NCI-H146 treated with DMSO at 0.1 percent for 48 hours (cell line): ENCODE data around the gene ZCWPW1.
"Not testable (repeated sequence)": the region's sequence is repeated elsewhere in the genome, so short reads cannot be mapped to it uniquely, and the experiment has no call there.

ENCODE experiments used
- DNase-seq: peaks from one replicate; lab custom pipeline; 2025; ENCODE audit not compliant: unreplicated experiment; lab: John Stamatoyannopoulos, UW

The ZCWPW1 gene

DNA sequence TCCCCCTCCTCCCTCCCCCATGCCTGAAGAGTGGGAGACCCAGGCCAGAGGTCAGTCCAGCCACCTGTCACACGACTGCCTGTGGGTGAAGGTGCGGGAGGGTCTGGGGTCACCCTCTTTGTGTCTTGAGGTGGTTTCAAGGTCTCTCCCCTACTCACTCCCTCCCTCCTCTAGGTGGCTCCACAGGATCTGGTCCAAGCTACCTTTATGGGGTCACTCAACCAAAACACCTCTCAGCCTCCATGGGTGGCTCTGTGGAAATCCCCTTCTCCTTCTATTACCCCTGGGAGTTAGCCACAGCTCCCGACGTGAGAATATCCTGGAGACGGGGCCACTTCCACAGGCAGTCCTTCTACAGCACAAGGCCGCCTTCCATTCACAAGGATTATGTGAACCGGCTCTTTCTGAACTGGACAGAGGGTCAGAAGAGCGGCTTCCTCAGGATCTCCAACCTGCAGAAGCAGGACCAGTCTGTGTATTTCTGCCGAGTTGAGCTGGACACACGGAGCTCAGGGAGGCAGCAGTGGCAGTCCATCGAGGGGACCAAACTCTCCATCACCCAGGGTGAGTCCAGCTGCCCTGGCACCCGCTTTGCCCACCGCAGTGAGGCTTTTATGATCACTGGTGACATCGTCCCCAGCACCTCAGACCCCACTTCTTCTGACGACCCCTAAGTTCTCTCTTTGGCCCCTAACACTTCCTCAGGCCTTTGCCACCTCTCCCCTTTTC lies 54.5 kb downstream of the ZCWPW1 start:
- DNase-seq: not testable (repeated sequence)

DNA sequence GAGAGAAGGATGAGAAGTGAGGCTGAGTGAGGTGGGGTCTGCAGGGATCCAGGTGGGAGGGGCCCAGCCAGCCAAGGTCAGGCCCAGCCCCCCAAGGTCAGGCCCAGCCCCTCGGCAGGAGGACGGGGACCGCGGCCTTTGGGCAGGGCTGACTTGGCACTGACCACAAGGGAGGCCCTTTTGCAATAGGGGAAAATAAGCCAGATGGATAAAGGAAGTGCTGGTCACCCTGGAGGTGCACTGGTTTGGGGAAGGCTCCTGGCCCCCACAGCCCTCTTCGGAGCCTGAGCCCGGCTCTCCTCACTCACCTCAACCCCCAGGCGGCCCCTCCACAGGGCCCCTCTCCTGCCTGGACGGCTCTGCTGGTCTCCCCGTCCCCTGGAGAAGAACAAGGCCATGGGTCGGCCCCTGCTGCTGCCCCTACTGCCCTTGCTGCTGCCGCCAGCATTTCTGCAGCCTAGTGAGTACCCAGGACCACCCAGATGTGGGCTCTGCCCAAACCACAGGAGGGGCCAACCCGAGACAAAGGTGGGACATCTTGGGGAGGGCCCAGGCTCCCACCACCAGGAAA lies 55.2 kb downstream of the ZCWPW1 start, which contains the start of gene PILRA:
Gene PILRA, plus strand, starts transcription at position 227 of the 571 bp plus-strand sequence. Its CDS starts 170 bp downstream, at position 397.
- no peak for DNase-seq

DNA sequence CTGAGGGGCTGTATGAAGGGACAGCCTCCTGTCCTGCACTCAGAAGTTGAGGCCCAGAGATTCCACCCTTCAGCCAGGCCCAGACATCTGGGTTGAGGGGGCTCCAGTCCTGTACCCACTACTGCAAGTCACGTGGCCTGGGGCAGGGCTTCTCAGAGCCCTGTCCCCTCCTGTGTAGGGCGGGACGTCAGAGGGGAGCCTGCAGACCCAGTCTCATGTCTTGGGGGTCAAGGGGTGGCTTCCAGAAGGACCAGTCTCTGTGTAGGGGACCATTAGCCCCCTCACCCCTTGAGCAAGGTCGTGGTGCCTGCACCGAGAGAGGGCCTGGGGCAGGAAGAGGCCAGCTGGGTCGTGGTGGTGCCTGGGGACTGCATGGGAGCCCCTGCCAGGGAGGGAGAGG lies 55.8 kb downstream of the ZCWPW1 start:
- DNase-seq: no peak

DNA sequence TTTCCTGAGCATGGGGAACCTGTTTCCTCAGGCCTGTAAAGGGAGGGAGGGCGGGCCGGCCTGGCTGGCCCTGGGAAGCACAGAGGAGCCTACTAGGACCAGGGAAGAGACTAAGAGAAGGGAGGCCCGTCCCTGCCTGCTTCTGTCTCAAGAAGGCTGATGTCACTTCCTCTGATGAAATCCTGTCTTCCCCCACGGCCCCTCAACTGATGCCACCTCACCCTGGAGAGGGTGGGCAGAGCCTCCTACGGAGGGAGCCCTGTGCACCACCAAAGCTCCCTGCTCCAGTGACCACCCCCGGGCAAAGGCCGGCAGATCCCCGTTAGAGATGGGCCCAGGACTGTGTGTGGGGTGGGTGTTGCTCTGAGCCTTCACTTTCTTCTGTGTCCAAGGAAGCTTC lies 56.2 kb downstream of the ZCWPW1 start:
- no peak for DNase-seq

DNA sequence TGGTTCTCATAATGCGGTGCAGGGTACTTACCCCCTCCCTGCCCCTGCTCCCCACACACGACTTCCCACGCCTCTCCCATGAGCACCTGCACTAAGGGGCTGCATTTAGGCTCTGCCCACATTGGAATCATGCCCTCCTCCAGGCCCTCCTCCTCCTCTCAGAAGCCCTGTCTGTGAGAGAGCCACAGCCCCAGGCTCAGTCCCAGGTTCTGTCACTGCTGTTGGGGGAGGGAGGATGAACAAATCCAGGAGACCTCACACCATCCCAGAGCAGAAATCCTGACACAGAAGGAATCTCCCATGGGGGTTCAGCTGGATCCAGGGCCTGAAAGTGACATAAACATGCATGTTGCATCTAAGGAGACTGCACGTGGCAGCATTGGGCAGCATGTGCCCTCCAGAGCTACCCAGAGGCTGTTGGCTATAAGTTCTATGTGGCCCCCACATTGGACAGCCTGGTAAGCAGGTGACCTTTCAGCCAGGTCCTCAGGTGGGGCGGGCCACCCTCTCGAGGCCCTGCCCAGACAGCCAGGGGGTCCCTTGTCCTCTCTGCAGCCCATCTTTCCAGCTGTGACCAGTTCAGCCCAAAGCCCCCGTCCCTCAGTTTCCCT lies 56.8 kb downstream of the ZCWPW1 start:
- DNase-seq: no peak

DNA sequence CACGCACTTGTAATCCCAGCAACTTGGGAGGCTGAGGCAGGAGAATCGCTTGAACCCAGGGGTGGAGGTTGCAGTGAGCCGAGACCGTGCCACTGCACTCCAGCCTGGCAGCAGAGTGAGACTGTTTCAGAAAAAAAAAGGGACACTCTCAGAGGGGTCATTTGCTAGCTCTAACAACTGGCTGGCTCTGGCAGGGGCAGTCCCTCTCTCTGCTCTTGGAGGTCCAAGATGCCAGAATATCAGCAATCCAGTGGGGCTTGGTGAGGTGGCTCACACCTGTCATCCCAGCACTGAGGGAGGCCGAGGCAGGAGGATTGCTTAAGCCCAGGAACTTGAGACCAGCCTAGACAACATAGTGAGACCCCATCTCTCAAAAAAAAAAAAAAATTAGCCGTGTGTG lies 57.8 kb downstream of the ZCWPW1 start:
- DNase-seq: no peak

DNA sequence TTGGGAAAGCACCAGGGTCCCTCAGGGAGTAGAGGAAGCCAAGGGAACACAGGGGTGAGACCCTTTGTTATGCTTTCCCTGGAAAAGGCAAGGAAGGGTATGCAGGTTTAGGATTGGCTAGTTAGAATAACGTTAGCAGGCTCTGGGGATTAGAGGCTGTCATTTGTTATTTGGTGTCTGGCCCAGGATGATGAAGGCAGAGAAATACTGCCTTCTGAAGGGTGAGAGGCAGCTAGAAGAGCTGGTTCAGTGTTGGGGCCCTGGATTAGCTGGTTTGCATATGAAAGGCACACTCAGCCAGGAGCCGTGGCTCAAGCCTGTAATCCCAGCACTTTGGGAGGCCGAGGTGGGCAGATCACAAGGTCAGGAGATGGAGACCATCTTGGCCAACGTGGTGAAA lies 58.2 kb downstream of the ZCWPW1 start:
- no peak for DNase-seq

DNA sequence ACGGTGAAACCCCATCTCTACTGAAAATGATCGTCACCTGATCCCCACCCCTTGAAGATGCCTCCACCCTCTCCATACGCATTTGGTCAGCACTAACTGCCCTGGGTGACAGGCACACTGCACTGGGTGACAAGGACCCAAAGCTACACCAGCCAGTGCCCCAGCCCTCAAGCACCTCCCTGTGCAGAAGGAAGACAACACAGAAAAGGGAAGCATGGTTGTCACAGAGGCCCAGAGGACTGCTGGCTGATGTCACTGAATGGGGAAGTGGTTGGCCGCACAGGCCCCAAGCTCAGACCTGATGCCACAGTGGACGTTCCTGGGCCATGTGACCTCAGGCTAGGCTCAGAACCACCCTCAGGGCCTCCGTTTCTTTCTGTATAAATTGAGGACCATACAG lies 59.4 kb downstream of the ZCWPW1 start:
- no peak for DNase-seq

DNA sequence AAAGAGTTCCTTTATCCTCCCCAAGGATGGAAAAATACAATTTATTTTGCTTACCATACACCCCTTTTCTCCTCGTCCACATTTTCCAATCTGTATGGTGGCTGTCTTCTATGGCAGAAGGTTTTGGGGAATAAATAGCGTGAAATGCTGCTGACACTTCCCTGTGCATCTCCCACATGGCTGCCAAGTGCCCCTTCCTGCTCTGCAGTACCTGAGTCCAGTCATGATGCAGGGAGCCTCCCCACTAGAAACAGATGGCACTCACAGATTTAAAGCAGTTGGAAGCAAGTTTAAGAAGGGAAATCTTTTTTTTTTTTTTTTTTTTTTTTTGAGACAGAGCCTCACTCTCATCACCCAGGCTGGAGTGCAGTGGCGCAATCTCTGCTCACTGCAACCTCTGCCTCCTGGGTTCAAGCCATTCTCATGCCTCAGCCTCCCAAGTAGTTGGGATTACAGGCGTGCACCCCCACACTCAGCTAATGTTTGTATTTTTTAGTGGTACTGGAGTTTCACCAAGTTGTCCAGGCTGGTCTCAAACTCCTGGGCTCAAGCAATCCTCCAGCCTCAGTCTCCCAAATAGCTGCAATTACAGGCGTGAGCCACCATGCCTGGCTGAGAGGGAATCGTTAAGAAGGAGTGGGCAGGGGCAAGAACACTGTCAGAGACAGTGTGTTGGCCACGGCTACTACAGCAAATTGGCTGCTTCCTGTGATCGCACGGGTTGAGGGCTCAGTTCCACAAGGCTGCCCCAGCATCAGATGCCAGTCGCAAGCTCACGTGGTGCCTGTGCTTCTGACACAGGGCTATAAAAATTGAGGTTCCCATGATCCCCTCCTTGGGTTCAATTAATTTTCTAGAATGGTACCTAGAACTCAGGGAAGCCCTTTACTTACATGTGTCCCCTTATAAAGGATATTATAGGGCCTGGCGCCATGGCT lies 60.6 kb downstream of the ZCWPW1 start:
- no peak for DNase-seq

DNA sequence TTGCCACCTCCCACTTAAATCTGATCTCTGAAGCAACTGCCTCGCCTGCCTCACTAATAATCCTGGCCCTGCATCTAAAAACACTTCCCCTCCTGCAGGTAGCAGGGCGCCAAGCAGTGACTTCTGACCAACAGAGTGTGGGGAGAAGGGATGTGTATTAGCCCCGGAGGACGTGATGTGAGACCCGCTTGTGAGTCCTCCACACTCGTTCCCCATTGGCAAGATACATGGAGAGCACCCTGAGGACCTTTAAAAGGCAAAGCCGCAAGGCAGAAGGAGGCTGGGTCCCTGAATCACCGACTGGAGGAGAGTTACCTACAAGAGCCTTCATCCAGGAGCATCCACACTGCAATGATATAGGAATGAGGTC lies 61.3 kb downstream of the ZCWPW1 start:
- DNase-seq: no peak

DNA sequence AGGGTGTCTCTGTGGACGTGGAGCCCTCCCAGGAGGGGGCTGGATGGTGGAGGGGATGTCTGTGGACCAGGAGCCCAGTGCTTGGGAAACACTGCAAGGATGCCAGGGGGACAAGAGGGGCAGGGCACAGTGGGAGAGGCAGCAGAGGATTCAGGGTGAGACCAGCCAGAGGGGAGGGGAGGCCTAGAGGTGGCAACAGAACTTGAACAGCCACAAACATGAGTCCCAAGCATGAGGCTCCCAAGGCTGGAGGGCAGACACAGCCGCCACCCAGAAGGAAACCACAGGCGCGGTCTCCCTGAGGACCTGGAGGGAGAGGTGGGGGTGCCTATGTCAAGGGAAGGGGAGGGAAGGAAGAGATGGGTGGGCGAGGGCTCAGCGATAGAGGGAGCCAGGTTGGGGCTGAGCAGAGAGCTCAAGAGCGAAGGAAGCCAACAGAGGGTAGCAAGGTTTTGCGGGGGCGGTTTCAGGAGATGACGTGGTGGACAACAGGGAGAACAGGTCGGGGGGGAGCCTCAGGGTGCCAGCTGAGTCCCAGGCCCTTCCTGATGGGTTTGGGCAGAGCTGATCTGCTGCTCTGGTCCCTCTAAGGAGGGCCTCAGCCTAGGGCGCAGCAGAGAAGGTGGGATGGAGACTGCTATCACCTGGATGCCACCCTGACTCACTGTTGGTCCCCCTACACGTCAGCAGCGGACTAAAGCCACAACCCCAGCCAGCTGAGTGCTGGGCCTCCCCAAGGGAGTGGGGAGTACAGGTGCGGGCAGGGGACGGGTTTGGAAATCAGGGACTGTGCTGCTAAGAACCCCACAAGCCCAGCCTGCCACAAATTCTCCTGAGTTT lies 61.9 kb downstream of the ZCWPW1 start:
- no peak for DNase-seq

DNA sequence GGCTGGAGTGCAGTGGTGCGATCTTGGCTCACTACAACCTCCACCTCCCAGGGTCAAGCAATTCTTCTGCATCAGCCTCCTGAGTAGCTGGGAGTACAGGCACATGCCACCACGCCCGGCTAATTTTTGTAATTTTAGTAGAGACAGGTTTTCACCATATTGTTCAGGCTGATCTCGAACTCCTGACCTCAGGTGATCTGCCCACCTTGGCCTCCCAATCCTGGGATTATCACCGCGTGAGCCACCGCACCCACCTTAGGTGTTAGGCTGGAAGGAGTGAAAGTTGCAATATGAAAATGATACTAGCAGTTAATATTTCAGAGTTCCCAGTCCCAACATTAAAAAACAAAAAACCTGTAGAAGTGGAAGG lies 62.5 kb downstream of the ZCWPW1 start:
- not testable (repeated sequence) for DNase-seq

DNA sequence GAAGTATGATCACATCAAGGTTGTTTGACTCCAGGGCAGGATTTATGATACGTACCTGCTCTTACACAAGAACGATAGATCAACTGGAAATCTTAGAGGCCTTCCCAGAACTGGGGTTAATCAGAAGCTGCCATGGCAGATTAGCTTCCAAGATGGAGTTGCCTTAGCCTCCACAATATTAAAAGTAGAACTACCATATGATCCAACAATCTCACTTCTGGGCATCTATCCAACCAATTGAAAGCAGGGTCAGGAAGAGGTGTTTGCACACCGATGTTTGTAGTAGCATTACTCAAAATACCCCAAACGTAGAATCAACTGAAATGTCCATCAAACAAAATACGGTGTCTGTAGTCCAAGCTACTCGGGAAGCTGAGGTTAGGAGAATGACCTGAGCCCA lies 64.0 kb downstream of the ZCWPW1 start:
- no peak for DNase-seq

DNA sequence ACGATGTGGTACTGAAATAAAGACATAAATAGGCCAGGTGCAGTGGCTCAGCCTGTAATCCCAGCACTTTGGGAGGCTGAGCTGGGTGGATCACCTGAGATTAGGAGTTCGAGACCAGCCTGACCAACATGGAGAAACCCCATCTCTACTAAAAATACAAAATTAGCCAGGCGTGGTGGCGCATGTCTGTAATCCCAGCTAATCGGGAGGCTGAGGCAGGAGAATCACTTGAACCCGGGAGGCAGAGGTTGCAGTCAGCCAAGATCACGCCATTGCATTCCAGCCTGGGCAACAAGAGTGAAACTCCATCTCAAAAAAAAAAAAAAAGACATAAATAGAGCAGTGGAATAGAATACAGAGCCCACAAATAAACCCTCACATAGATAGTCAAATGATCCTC lies 64.7 kb downstream of the ZCWPW1 start:
- DNase-seq: not testable (repeated sequence)

DNA sequence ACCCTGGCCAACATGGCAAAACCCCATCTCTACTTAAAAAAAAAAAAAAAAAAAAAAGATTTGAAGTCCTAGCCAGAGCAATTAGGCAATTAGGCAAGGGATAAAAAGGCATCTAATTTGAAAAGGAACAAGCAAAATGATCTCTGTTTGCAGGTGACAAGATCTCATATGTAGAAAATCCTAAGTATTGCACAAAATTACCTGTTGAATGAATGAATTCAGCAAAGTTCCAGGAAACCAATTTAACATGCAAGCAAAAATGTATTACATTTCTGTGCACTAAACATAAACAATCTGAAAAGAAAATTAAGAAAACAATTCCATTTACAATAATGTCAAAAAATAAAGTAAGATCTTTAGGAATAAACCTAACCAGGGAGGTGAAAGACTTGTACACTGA lies 65.4 kb downstream of the ZCWPW1 start:
- DNase-seq: no peak

DNA sequence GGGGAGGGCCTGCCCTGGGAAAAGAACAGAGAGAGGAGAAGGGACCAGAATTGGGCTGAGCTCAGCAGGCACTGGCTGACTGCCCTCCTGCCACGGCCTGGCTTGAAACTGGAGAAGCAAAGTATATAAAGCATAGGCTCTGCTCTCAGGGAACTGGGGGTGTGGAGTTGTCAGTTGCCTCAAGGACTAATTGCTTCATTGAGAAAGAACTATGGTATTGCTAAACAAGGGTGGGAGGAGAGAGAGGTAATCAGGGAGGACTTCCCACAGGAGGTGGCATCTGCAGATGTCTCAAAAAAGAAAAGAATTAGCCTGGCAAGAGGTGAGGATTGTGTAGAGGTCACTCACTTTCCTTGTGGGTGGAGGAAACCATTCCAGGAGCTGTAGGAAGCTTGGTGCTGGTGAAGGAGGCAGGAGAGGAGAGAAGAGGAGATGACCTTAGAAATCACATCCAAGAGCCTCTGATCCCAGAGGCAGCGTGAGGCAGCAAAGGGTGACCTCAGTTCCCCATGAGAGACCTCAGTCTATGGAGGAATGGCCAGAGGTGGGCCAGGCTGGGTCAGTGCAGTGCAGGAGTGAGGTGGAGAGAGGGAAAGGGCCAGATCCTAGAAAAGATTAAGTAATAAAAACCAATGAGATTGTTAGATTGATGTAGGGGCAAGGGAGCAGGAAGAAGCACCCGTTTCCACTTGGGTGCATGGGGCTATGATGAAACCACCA lies 68.2 kb downstream of the ZCWPW1 start:
- DNase-seq: no peak

DNA sequence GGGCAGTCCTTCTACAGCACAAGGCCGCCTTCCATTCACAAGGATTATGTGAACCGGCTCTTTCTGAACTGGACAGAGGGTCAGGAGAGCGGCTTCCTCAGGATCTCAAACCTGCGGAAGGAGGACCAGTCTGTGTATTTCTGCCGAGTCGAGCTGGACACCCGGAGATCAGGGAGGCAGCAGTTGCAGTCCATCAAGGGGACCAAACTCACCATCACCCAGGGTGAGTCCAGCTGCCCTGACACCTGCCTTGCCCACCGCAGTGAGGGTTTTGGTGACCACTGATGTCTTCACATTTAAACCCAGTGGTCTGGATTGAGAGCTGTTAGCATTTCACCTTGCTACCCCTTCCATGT lies 69.7 kb downstream of the ZCWPW1 start:
- no peak for DNase-seq

DNA sequence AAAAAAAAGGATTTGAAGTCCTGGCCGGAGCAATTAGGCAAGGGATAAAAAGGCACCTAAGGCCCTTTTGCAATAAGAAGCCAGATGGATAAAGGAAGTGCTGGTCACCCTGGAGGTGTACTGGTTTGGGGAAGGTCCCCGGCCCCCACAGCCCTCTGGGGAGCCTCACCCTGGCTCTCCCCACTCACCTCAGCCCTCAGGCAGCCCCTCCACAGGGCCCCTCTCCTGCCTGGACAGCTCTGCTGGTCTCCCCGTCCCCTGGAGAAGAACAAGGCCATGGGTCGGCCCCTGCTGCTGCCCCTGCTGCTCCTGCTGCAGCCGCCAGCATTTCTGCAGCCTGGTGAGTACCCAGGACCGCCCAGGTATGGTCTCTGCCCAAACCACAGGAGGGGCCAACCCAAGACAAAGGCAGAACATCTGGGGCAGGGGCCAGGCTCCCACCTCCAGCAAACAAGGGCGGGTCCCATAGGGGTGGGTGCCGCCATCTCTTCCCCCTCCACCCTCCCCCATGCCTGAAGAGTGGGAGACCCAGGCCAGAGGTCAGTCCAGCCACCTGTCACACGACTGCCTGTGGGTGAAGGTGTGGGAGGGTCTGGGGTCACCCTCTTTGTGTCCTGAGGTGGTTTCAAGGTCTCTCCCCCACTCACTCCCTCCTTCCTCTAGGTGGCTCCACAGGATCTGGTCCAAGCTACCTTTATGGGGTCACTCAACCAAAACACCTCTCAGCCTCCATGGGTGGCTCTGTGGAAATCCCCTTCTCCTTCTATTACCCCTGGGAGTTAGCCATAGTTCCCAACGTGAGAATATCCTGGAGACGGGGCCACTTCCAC lies 70.3 kb downstream of the ZCWPW1 start, which contains the start of gene PILRB:
Gene PILRB, plus strand, starts transcription at position 91 of the 830 bp plus-strand sequence. Its CDS starts 186 bp downstream, at position 277.
- no peak for DNase-seq

DNA sequence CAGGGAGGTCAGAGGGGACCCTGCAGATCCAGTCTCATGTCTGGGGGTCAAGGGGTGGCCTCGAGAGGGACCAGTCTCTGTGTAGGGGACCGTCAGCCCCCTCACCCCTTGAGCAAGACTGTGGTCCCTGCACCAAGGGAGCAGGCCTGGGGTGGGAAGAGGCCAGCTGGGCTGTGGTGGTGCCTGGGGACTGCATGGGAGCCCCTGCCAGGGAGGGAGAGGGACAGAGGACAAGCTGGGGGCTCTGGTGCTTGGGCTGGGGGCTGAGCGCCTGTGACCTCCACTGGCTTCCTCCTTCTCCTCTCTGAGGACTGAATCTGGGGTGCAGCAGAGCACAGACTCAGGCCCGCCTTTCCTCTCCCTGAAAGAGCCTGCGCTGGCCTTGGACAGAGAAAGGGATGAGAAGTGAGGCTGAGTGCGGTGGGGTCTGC lies 71.4 kb downstream of the ZCWPW1 start:
- DNase-seq: no peak
